HepG2 (cell line): ENCODE results near the gene TOPBP1. TPM values are rescaled to one million over a fixed set of nuclear protein-coding genes. Genes with fewer than 3 reads are reported as not detected.
A peak's percentile ranks its signal among the peaks of the same experiment; 100 is the strongest.

Experiments used
- AHR ChIP-seq: IDR thresholded peaks from 2 replicates; pipeline ENCODE4 v1.6.1; 2018; ENCODE audit warnings: missing genetic modification reagents, missing compliant biosample characterization
- BORCS8-MEF2B ChIP-seq: sonication (generic); formaldehyde crosslinking; IDR thresholded peaks from 2 replicates; pipeline ENCODE4 v1.8.0; 2022; ENCODE audit warnings: mild to moderate bottlenecking, missing genetic modification reagents
- DR1 ChIP-seq: sonication (generic); formaldehyde crosslinking; IDR thresholded peaks from 2 replicates; pipeline ENCODE4 v1.8.0; 2021; ENCODE audit warnings: mild to moderate bottlenecking, missing genetic modification reagents, inconsistent platforms
- GFI1 ChIP-seq: sonication (generic); formaldehyde crosslinking; IDR thresholded peaks from 2 replicates; pipeline ENCODE4 v1.5.0; 2020; ENCODE audit warnings: missing genetic modification reagents, mild to moderate bottlenecking, borderline replicate concordance
- KDM4B ChIP-seq: sonication (generic); formaldehyde crosslinking; IDR thresholded peaks from 2 replicates; pipeline ENCODE4 v1.4.0; 2020; ENCODE audit warnings: missing genetic modification reagents
- MTA1 ChIP-seq: sonication (generic); formaldehyde crosslinking; IDR thresholded peaks from 2 replicates; pipeline ENCODE4 v1.4.0; 2020; ENCODE audit warnings: missing genetic modification reagents, mild to moderate bottlenecking, borderline replicate concordance
- NCOA5 ChIP-seq: sonication (generic); formaldehyde crosslinking; IDR thresholded peaks from 2 replicates; pipeline ENCODE4 v1.4.0; 2020; ENCODE audit warnings: missing genetic modification reagents
- RBFOX2 ChIP-seq: fragments of 200-400 bp; formaldehyde crosslinking; IDR thresholded peaks from 2 replicates; pipeline ENCODE4 v1.6.1; 2017; ENCODE audit warnings: low read depth, mild to moderate bottlenecking, low read length
- SETDB1 ChIP-seq: sonication (generic); formaldehyde crosslinking; IDR thresholded peaks from 2 replicates; pipeline ENCODE4 v1.5.1; 2020; ENCODE audit warnings: missing genetic modification reagents, mild to moderate bottlenecking, borderline replicate concordance
- TMF1 ChIP-seq: sonication (generic); formaldehyde crosslinking; IDR thresholded peaks from 2 replicates; pipeline ENCODE4 v1.8.1; 2022; ENCODE audit warnings: low read depth, missing genetic modification reagents
- TOPORS ChIP-seq: sonication (generic); formaldehyde crosslinking; IDR thresholded peaks from 2 replicates; pipeline ENCODE4 v1.8.0; 2023; ENCODE audit warnings: mild to moderate bottlenecking, missing genetic modification reagents
- ZBTB7A ChIP-seq: sonication (generic); formaldehyde crosslinking; IDR thresholded peaks from 2 replicates; pipeline ENCODE4 v1.8.0; 2022; ENCODE audit warnings: mild to moderate bottlenecking, missing genetic modification reagents
- ZC3H4 ChIP-seq: sonication (generic); formaldehyde crosslinking; IDR thresholded peaks from 2 replicates; pipeline ENCODE4 v1.4.0; 2020; ENCODE audit warnings: missing genetic modification reagents, borderline replicate concordance
- ZFY ChIP-seq: sonication (generic); formaldehyde crosslinking; IDR thresholded peaks from 2 replicates; pipeline ENCODE4 v1.4.0; 2020; ENCODE audit warnings: missing genetic modification reagents
- ZMYM3 ChIP-seq: sonication (generic); formaldehyde crosslinking; IDR thresholded peaks from 2 replicates; pipeline ENCODE4 v1.5.1; 2020; ENCODE audit warnings: mild to moderate bottlenecking, missing genetic modification reagents
- ZNF124 ChIP-seq: sonication (generic); formaldehyde crosslinking; IDR thresholded peaks from 2 replicates; pipeline ENCODE4 v1.4.0; 2020; ENCODE audit warnings: missing genetic modification reagents
- ZNF224 ChIP-seq: sonication (generic); formaldehyde crosslinking; IDR thresholded peaks from 2 replicates; pipeline ENCODE4 v1.5.0; 2020; ENCODE audit warnings: mild to moderate bottlenecking, missing genetic modification reagents
- ZNF296 ChIP-seq: sonication (generic); formaldehyde crosslinking; conservative IDR thresholded peaks from 2 replicates; pipeline ENCODE4 v1.5.0; 2020; ENCODE audit warnings: mild to moderate bottlenecking, missing genetic modification reagents
- ZNF33A ChIP-seq: sonication (generic); formaldehyde crosslinking; IDR thresholded peaks from 2 replicates; pipeline ENCODE4 v1.5.1; 2020; ENCODE audit warnings: missing genetic modification reagents, mild to moderate bottlenecking, moderate library complexity, borderline replicate concordance
- ZNF44 ChIP-seq: sonication (generic); formaldehyde crosslinking; IDR thresholded peaks from 2 replicates; pipeline ENCODE4 v1.5.1; 2020; ENCODE audit warnings: mild to moderate bottlenecking, missing genetic modification reagents
- ZNF879 ChIP-seq: sonication (generic); formaldehyde crosslinking; IDR thresholded peaks from 2 replicates; pipeline ENCODE4 v1.8.1; 2023; ENCODE audit warnings: missing genetic modification reagents
- polyA plus RNA-seq, 8 experiments: library from polyadenylated mRNA; depleted of rRNA in 3 of 8; stranded (reverse) in 7 of 8; unstranded in 1 of 8; fragments of >200 nt; fragmentation: Illumina TruSeq in 4 of 8; extraction: Trizol in 4 of 8; gene quantifications; 2 replicates each; pipeline versions ENCODE4 v1.2.1 to v1.2.3, GENCODE V29; 2011 to 2016; ENCODE audit warnings: low read depth in 4 of 8, missing spikeins in 1 of 8, mixed read lengths in 1 of 8; ENCODE audit not compliant: insufficient read depth in 1 of 8
- total RNA-seq, 5 experiments: library from RNA; depleted of rRNA; stranded (reverse); fragments of >200 nt; fragmentation: Illumina TruSeq; extraction: Trizol; gene quantifications; 2 replicates each; pipeline ENCODE4 v1.2.3, GENCODE V29; 2016; ENCODE audit warnings: low read depth in 1 of 5
- TF ChIP-seq, protein P1 (sequence below), 2 experiments: sonication (generic) in 1 of 2; formaldehyde crosslinking in 1 of 2; IDR thresholded peaks; 2 replicates each; pipeline versions ENCODE4 v1.4.0 to v1.6.1; 2018 to 2020; ENCODE audit warnings: missing genetic modification reagents in 2 of 2, borderline replicate concordance in 1 of 2, low read depth in 1 of 2, mild to moderate bottlenecking in 1 of 2, missing biosample characterization in 1 of 2
- TF ChIP-seq, protein P2 (sequence below): sonication (generic); formaldehyde crosslinking; IDR thresholded peaks from 2 replicates; pipeline ENCODE4 v1.5.1; 2020; ENCODE audit warnings: mild to moderate bottlenecking, missing genetic modification reagents
- TF ChIP-seq, protein P3 (sequence below): sonication (generic); formaldehyde crosslinking; IDR thresholded peaks from 2 replicates; pipeline ENCODE4 v1.5.0; 2020; ENCODE audit warnings: mild to moderate bottlenecking, missing genetic modification reagents, moderate library complexity

TOPBP1 gene
- total and polyA plus RNA-seq, 2 of the 13 experiments (the other 11 are each of a cell fraction or from before 2014, with no cell fraction given): 24.3 to 42.9 TPM

DNA sequence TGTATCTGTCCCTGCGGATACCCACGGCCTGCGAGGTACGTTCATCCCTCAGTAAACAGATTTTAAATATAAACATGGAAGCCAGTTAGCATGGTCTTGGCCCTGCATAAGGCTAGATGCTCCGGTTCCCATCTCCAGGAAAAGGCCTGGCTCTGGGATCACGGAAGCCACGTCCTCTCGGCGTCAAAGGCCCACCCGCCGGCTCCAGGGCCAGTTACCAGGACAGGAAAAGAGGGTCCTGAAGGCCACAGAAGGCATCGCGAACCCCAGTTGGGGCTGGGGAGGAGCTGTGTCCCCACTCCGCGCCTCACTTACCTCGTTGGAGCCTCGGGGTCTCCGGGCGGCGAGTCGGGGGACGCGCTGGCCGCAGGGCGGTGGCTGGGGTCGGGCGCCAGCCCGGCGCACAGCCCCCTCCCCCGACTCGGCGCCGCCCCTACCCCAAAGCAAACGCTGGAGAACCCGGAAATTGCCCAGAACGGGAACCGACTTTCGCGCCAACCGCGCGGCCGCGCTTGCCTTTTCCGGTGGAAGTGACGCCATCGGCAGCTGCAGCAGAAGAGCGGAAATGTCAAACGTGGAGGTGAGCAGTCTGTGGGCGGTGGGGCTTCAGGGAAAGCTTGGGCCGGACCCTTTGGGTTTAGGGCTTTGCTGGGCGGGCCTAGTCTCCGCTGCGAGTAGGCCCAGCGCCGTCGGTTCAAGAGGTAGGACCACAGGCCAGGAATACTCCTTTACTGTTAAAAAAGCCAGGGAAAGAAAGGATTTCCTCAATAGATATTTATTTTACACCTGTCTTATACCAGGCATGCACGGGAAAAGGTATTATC is at the start of gene TOPBP1 (continued):
- no peak for TF ChIP-seq ZC3H4 (CRISPR knock-in tag)
- TF ChIP-seq DR1: no peak
- TF ChIP-seq KDM4B: no peak
- TF ChIP-seq ZNF879: no peak
- TF ChIP-seq ZBTB7A (CRISPR knock-in tag): no peak; the same call in 1 of the 2 replicates
- TF ChIP-seq GFI1 (CRISPR knock-in tag): no peak
- TF ChIP-seq AHR (CRISPR knock-in tag): peak; percentile 46; the same call in 1 of the 2 replicates
- peak; percentile 82 for TF ChIP-seq ZFY (CRISPR knock-in tag)
- no peak for TF ChIP-seq ZMYM3
- TF ChIP-seq, protein P1, sequence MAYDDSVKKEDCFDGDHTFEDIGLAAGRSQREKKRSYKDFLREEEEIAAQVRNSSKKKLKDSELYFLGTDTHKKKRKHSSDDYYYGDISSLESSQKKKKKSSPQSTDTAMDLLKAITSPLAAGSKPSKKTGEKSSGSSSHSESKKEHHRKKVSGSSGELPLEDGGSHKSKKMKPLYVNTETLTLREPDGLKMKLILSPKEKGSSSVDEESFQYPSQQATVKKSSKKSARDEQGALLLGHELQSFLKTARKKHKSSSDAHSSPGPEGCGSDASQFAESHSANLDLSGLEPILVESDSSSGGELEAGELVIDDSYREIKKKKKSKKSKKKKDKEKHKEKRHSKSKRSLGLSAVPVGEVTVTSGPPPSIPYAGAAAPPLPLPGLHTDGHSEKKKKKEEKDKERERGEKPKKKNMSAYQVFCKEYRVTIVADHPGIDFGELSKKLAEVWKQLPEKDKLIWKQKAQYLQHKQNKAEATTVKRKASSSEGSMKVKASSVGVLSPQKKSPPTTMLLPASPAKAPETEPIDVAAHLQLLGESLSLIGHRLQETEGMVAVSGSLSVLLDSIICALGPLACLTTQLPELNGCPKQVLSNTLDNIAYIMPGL (CRISPR knock-in tag; IDR thresholded peaks at IDR 0.05; ENCODE audit: borderline replicate concordance in 1 of 2, low read depth in 1 of 2): peak; percentile 33 to 44; a peak in 3 of 4 replicates
- 0 out of 2 replicates have a peak, but pooled peaks have one; percentile 41 for TF ChIP-seq ZNF44 (CRISPR knock-in tag)
- no peak for TF ChIP-seq ZNF33A
- no peak for TF ChIP-seq ZNF124
- no peak for TF ChIP-seq NCOA5
- no peak for TF ChIP-seq SETDB1 (CRISPR knock-in tag)
- peak; percentile 88 for TF ChIP-seq BORCS8-MEF2B (CRISPR knock-in tag)
- TF ChIP-seq ZNF296: no peak
- TF ChIP-seq, protein P2, sequence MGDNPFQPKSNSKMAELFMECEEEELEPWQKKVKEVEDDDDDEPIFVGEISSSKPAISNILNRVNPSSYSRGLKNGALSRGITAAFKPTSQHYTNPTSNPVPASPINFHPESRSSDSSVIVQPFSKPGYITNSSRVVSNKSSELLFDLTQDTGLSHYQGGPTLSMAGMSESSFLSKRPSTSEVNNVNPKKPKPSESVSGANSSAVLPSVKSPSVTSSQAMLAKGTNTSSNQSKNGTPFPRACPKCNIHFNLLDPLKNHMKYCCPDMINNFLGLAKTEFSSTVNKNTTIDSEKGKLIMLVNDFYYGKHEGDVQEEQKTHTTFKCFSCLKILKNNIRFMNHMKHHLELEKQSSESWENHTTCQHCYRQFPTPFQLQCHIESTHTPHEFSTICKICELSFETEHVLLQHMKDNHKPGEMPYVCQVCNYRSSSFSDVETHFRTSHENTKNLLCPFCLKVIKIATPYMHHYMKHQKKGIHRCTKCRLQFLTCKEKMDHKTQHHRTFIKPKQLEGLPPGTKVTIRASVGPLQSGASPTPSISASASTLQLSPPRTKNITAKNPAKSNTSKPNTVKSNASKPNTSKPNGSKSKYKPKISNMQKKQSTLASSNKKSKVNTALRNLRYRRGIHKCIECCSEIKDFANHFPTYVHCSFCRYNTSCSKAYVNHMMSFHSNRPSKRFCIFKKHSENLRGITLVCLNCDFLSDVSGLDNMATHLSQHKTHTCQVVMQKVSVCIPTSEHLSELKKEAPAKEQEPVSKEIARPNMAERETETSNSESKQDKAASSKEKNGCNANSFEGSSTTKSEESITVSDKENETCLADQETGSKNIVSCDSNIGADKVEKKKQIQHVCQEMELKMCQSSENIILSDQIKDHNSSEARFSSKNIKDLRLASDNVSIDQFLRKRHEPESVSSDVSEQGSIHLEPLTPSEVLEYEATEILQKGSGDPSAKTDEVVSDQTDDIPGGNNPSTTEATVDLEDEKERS (CRISPR knock-in tag): no peak
- TF ChIP-seq MTA1 (CRISPR knock-in tag): peak; percentile 74; the same call in 1 of the 2 replicates
- no peak; the same call in 1 of the 2 replicates for TF ChIP-seq ZNF224
- TF ChIP-seq, protein P3, sequence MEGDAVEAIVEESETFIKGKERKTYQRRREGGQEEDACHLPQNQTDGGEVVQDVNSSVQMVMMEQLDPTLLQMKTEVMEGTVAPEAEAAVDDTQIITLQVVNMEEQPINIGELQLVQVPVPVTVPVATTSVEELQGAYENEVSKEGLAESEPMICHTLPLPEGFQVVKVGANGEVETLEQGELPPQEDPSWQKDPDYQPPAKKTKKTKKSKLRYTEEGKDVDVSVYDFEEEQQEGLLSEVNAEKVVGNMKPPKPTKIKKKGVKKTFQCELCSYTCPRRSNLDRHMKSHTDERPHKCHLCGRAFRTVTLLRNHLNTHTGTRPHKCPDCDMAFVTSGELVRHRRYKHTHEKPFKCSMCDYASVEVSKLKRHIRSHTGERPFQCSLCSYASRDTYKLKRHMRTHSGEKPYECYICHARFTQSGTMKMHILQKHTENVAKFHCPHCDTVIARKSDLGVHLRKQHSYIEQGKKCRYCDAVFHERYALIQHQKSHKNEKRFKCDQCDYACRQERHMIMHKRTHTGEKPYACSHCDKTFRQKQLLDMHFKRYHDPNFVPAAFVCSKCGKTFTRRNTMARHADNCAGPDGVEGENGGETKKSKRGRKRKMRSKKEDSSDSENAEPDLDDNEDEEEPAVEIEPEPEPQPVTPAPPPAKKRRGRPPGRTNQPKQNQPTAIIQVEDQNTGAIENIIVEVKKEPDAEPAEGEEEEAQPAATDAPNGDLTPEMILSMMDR: no peak
- peak; percentile 80 for TF ChIP-seq RBFOX2
- no peak for TF ChIP-seq TMF1
- 0 out of 2 replicates have a peak, but pooled peaks have one; percentile 61 for TF ChIP-seq TOPORS (CRISPR knock-in tag)
